DMS53 treated with DMSO at 0.1 percent for 48 hours (cell line): ENCODE measurements around the gene ATR.

Experiments
- DNase-seq: peaks from one replicate; lab custom pipeline; 2025; ENCODE audit not compliant: unreplicated experiment; lab: John Stamatoyannopoulos, UW

ATR gene

GRCh38 chr3:142530296-142530695 is 48.2 kb downstream of the ATR start:
- no peak for DNase-seq

DNA sequence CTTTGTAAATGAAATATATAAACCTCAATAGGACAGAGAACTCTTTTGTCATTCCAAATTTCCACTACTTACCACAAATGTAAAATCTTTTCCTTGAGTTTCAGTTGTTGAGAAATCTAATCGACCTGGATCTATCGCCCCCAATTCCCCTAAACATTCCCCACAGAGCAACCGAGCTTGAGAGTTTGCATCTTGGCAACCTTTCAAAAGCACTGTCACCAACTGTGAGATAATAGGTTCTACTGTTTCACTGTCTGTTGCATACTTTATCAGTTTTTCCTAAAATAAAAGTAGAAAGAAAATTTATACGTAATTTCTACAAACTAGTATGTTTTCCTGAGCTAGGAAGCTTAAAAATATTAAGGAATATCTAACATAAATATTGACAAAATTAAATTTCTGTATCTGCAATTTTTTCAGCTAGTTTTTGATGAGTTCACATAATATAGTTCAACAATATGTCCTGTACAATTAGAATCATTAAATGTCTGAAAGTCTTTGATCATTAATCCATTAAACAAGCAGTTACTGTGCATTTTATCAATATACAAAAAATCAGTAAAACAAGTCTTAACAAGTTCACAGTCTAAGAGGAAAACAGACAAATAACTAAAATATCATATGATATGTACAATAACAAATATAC is 54.5 kb downstream of the ATR start:
- no peak for DNase-seq

DNA sequence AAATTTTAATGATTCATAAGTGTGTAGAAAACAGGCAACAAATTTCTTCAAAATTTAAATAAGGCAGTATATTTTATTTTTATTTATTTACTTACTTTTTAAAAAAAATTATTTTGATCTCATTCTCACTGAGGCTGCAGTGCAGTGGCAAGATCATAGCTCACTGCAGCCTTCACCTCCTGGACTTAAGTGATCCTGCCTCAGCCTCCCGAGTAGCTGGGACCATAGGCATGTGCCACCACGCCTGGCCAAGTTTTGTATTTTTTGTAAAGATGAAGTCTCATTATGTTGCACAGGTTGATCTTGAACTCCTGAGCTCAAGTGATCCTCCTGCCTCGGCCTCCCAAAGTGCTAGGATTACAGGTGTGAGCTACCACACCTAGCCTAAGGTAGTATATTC is 69.5 kb downstream of the ATR start:
- DNase-seq: no peak

- DNase-seq: no peak
Observed at GRCh38 chr3:142507241-142507640, 71.3 kb downstream of the ATR start.

DNA sequence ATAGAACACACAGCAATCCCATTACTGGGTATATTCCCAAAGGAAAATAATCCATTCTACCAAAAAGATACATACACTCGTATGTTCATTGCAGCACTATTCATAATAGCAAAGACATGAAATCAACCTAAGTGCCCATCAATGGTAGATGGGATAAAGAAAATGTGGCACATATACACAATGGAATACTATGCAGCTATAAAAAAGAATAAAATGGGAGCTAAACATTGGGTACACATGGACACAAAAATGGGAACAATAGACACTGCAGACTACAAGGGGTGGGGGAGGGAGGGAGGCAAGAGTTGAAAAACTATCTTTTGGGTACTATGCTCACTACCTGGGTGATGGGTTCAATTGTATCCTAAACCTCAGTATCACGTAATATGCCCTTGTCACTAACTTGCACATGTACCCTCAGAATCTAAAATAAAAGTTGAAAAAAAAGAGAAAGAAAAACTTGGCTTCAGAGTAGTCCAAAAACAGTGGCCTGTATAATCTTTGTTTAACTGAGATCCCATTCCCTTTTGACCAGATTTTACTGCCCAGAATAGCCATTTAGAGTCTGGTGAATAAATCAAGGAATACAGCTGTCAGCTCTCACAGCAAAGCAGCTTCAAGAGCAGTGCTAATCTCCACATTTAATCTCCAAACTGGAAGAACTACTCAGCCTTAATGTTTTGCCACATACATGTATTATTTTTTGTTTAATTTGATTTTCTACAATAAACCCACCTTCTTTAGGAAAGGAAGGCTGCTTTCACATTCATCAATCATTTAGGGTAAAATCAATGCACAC is 76.1 kb downstream of the ATR start:
- no peak for DNase-seq

GRCh38 chr3:142501004-142501926 is 77.3 kb downstream of the ATR start:
- no peak for DNase-seq

DNA sequence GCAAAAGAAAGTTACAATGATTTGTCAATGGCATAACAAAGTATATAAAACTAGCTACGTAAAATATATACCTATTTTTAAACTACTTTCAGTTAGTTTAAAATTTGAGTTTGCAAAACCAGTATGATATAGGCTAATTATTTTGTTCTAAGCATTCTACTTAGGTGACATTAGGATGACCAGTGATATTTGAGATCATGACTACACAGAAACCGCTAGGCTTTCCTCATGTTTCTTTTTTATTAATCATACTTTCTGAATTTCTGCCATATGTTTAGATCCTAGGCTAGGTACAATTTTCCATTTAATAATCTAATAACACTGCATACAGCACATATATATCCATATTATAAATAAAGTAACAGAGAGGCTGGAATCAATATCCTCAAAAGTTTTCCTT is 78.3 kb downstream of the ATR start:
- DNase-seq: no peak

GRCh38 chr3:142498397-142499180 is 79.9 kb downstream of the ATR start:
- DNase-seq: no peak

DNA sequence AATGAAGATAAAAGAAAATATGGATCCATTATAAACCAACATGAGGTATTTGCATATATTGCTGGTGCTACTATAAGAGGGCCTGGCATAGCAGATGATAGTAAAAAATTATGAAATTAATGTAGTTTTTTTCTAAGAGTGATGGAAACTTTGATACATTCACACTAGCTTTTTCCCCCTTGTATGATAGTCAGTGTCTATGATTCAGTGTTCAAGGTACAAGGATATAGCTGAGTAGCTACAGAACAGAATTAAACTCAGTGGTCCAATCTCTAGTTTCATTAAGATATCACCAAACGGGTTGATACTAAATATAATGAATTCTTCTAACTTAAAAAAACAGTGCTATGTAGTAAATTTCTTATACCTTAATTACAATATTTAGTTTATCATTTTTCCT is 80.8 kb downstream of the ATR start:
- DNase-seq: no peak

- DNase-seq: no peak
Observed at GRCh38 chr3:142495103-142495502, 83.4 kb downstream of the ATR start.

- DNase-seq: no peak
Observed at GRCh38 chr3:142492184-142492583, 86.3 kb downstream of the ATR start.

- peak; percentile 22 for DNase-seq
Observed at GRCh38 chr3:142489572-142490323, 88.8 kb downstream of the ATR start.

DNA sequence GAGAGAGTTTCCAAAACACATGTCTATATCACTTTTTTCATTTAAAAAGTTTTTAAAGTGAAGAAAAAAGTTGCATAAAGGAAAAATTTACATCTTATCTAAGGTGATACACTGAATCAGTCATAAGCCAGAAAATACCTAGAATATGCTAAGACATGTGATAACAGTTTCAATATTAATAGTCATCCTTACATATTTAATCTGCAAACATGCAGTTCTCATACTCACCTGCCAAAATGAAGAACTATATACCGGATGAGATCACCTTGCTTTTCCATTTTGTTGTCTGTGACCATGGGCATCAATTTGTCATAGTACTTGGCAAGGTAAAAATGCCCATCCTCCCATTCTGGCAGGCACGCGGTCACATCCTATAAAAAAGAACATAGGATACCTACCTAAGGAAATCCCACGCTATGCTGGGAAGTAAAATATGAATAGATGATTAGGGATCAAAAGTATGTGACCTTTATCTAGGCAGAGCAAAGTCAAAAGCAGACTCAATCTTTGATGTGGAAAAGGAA is 93.6 kb downstream of the ATR start:
- no peak for DNase-seq

DNA sequence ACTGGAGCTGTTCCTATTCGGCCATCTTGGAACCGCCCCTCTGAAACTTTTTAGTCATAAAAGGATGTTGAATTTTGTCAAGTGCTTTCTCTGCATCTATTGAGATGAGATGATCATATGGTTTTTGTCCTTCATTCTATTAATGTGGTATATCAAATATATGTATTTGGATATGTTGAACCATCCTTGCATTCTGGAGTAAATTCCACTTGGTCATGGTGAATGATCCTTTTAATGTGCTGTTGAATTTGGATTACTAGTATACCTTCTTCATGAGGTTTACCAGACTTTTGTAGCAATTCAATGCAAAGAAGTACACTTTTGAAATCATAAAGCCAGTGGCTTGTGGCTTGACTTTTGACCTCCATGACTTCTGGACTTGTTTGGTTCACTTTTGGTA is 97.3 kb downstream of the ATR start:
- no peak for DNase-seq

- no peak for DNase-seq
Observed at GRCh38 chr3:142470826-142471225, 107.7 kb downstream of the ATR start.

DNA sequence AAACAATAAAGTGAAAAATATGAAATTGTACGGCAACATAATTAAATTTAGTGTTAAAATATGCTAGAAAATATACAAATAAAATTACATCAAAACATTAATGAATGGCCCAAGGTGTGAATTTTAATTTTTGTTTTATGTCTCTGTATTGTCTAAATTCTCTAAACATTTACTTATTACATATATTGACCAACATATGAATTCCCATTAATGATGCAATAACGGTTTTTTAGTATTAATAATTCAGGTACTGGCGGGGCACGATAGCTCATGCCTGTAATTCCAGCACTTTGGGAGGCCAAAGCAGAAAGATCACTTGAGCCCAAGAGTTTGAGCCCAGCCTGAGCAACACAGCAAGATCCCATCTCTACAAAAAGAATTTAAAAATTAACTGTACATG is 110.1 kb downstream of the ATR start:
- DNase-seq: no peak

GRCh38 chr3:142467768-142468167 is 110.8 kb downstream of the ATR start:
- no peak for DNase-seq

DNA sequence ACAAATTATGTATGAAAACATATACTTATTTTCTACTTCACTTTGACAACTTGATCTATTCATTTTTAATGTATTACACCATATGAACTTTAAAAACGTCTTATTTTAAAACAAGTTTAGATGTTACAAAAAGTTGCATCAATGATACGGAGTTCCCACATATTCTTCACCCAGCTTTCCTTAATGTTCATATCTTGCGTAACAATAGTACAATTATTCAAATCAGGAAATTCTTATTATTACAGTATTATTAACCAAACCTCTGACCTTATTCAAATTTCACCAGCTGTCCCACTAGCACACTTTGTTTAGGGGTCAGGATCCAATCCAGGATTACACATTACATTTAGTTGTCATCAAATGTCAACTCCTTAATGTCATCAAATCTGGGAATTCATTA is 117.8 kb downstream of the ATR start:
- DNase-seq: no peak

- DNase-seq: no peak
Observed at GRCh38 chr3:142459929-142460328, 118.6 kb downstream of the ATR start.

- no peak for DNase-seq
Observed at GRCh38 chr3:142459096-142459495, 119.4 kb downstream of the ATR start.
